ENCODE results near the gene OBSCN.

DNA sequence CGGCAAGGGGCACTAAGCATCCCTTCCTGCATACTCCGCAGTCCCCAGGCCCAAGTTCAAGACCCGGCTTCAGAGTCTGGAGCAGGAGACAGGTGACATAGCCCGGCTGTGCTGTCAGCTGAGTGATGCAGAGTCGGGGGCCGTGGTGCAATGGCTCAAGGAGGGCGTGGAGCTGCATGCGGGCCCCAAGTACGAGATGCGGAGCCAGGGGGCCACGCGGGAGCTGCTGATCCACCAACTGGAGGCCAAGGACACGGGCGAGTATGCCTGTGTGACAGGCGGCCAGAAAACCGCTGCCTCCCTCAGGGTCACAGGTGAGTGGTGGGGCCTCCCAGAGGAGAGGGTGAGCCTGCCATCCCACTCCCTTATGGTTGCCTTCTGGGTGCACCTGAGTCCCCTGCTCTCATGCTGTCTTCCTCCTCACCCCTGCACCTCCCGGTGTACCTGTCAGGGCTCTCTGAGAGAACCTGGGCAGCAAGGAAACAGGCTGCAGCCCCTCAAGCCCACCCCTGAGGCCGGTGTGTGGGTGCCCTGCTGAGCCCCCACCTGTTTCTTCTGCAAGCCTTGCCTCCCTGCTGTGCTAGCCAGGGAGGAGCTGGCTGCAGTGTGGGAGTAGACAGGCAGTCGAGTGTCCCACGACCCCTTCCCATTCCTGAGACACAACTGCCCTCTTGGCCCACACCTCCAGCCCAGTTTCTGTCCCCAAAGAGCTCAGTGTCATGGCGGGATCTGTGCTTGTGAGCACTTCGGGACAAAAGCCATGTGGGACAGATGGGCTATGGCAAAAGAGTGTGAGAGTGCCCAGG is 99.6 kb downstream of the OBSCN start:
- TF ChIP-seq, protein P1, sequence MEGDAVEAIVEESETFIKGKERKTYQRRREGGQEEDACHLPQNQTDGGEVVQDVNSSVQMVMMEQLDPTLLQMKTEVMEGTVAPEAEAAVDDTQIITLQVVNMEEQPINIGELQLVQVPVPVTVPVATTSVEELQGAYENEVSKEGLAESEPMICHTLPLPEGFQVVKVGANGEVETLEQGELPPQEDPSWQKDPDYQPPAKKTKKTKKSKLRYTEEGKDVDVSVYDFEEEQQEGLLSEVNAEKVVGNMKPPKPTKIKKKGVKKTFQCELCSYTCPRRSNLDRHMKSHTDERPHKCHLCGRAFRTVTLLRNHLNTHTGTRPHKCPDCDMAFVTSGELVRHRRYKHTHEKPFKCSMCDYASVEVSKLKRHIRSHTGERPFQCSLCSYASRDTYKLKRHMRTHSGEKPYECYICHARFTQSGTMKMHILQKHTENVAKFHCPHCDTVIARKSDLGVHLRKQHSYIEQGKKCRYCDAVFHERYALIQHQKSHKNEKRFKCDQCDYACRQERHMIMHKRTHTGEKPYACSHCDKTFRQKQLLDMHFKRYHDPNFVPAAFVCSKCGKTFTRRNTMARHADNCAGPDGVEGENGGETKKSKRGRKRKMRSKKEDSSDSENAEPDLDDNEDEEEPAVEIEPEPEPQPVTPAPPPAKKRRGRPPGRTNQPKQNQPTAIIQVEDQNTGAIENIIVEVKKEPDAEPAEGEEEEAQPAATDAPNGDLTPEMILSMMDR (IDR thresholded peaks at IDR 0.05; ENCODE audit: insufficient read depth, low read depth, low read length), result no peak
- no peak for TF ChIP-seq EZH2 (IDR thresholded peaks at IDR 0.05; ENCODE audit: insufficient read depth, low read length)
